ENCODE data around the gene AJUBA.

DNA sequence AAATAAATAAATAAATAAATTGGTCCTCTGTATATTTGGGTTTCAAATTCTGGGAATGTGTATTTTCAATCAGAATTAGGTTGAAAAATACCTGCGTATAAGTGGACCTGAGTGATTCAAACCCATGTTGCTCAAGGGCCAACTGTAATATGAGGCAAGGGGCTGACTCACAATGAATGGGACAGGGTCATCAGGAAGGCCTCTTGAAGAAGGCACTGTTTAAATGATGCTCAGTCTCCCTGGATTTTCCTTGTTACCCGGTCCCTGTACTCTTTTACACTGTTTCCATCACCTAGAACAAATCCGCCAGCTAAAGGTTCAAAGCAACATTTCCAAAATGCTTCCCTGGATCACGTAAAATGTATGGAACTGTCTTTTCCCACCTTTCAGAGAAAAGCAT lies 48.6 kb upstream of the AJUBA start:
- TF ChIP-seq, protein P1, sequence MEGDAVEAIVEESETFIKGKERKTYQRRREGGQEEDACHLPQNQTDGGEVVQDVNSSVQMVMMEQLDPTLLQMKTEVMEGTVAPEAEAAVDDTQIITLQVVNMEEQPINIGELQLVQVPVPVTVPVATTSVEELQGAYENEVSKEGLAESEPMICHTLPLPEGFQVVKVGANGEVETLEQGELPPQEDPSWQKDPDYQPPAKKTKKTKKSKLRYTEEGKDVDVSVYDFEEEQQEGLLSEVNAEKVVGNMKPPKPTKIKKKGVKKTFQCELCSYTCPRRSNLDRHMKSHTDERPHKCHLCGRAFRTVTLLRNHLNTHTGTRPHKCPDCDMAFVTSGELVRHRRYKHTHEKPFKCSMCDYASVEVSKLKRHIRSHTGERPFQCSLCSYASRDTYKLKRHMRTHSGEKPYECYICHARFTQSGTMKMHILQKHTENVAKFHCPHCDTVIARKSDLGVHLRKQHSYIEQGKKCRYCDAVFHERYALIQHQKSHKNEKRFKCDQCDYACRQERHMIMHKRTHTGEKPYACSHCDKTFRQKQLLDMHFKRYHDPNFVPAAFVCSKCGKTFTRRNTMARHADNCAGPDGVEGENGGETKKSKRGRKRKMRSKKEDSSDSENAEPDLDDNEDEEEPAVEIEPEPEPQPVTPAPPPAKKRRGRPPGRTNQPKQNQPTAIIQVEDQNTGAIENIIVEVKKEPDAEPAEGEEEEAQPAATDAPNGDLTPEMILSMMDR (conservative IDR thresholded peaks at IDR 0.05), result no peak
- no peak for TF ChIP-seq EZH2 (IDR thresholded peaks at IDR 0.05; ENCODE audit: low read depth)
